Measurements from ENCODE around the gene PRIM1.
"Not testable (repeated sequence)": the region's sequence is repeated elsewhere in the genome, so short reads cannot be mapped to it uniquely, and the experiment has no call there.

The PRIM1 gene

DNA sequence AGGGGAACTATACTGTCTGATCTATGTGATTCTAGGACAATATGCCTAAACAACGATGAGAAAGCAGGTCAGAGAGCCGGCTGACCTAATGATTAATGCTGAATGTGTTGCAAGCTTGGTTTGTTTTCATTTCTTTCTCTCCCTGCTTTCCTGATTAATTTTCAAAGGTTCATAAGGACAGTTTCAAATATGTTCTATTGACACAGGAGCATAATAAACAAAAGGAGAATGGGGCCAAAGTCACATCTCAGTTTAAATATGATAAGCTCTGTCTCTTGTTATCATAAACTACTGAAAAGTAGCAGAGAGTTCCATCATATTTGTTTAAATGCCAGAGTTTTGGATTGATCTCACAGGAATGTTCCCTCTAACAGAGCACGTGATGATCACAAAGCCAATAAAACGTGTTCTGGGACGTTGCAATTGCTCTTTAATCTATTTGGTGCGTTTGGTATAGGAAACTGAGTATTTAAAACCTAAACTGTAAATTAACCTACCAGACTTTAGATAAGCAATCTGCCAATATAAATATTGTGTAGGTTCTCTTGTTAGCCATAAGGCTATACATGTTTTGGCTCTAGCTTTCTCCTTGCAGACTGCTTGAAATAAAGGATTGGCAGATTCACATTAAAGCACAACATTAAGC, 7.3 kb upstream of the PRIM1 start:
- H3K9me3 ChIP-seq (replicated peaks; ENCODE audit: low read length): peaks cover 7% of the 10 kb centered on the region
- no peaks in the 10 kb centered on the region for H3K4me1 ChIP-seq (ENCODE audit: control insufficient read depth, insufficient read depth, low read length)
- no peak overlapping the region for H3K9ac ChIP-seq (ENCODE audit: low read depth, low read length)
- no peaks in the 10 kb centered on the region for H3K27me3 ChIP-seq (ENCODE audit: control insufficient read depth, insufficient read depth, low read length)
- no peaks in the 10 kb centered on the region for H3K36me3 ChIP-seq (ENCODE audit: insufficient read depth, low read length)
- H3K4me3 ChIP-seq (ENCODE audit: low read length): no peak overlapping the region
- no peak overlapping the region for H3K4me2 ChIP-seq (ENCODE audit: low read length)

DNA sequence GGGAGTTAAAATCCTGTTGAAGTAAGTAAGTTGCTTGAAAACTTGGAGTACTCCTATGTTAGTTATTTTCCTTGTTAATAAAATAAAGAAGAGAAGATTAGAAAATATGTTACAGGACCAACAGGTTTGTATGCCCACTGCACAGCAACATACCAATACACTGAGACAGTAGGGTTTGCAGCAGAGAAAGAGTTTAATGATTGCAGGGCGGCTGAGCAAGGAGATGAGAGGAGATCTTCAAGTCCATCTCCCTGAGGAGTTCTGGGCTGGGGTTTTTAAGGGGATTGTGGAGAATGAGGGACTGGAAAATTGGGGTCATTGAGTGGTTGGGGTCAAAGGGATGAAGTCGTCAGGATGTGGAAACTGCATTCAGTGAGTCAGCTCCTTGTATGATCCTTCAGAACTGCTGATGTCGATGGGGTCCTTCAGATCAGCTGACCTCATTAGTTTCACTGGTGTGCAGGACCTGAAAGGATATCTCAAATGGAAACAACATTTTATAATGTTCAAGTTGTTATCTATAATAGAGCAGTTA, 6.7 kb upstream of the PRIM1 start:
- no peaks in the 10 kb centered on the region for H3K36me3 ChIP-seq (ENCODE audit: insufficient read depth, low read length)
- no peaks in the 10 kb centered on the region for H3K27me3 ChIP-seq (ENCODE audit: control insufficient read depth, insufficient read depth, low read length)
- H3K4me3 ChIP-seq (ENCODE audit: low read length): no peak overlapping the region
- peaks cover 7% of the 10 kb centered on the region for H3K9me3 ChIP-seq (replicated peaks; ENCODE audit: low read length)
- H3K4me2 ChIP-seq (ENCODE audit: low read length): no peak overlapping the region
- H3K4me1 ChIP-seq (ENCODE audit: control insufficient read depth, insufficient read depth, low read length): no peaks in the 10 kb centered on the region
- no peak overlapping the region for H3K9ac ChIP-seq (ENCODE audit: low read depth, low read length)

DNA sequence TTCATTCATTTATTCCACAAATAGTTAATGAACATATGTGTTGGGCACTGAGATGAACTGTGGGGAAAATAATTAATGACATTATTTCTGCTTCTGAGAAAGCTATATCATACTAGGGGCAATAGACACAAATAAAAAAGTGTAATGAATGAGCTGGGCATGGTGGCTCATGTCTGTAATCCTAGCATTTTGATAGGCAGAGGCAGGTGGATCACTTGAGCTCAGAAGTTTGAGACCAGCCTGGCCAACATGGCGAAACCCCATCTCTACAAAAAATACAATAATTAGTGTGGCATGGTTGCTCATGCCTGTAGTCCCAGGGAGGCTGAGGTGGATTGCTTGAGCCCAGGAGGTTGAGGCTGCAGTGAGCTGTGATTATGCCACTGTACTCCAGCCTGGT, 5.8 kb upstream of the PRIM1 start:
- H3K36me3 ChIP-seq (ENCODE audit: insufficient read depth, low read length); H3K9ac ChIP-seq (ENCODE audit: low read depth, low read length); H3K4me1 ChIP-seq (ENCODE audit: control insufficient read depth, insufficient read depth, low read length); H3K4me2 ChIP-seq (ENCODE audit: low read length); H3K9me3 ChIP-seq (replicated peaks; ENCODE audit: low read length); H3K27me3 ChIP-seq (ENCODE audit: control insufficient read depth, insufficient read depth, low read length); H3K4me3 ChIP-seq (ENCODE audit: low read length): not testable (repeated sequence)

DNA sequence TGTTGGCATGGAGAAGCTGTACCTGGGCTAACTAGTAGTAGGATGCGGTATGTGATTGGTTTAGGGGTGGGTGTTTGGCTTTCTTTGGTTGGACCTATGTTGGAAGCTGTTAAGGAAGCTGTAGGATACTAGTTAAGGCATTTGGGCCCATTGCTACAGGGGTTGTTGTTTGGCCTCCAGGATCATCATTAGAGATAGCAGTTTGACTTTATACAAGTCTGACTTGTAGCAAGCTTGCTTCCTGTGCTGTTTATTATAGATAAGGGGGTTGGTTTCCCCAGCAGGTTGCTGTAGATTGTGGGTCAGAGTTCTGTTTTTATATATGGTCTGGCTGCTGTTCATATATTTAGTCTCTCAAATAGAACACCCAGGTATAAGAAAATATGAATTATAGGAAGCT, 1.4 kb upstream of the PRIM1 start:
- no peaks in the 10 kb centered on the region for H3K9me3 ChIP-seq (replicated peaks; ENCODE audit: low read length)
- H3K27me3 ChIP-seq (ENCODE audit: control insufficient read depth, insufficient read depth, low read length): no peaks in the 10 kb centered on the region
- no peaks in the 10 kb centered on the region for H3K4me1 ChIP-seq (ENCODE audit: control insufficient read depth, insufficient read depth, low read length)
- no peaks in the 10 kb centered on the region for H3K36me3 ChIP-seq (ENCODE audit: insufficient read depth, low read length)
- H3K4me2 ChIP-seq (ENCODE audit: low read length): no peak overlapping the region
- H3K4me3 ChIP-seq (ENCODE audit: low read length): no peak overlapping the region
- no peak overlapping the region for H3K9ac ChIP-seq (ENCODE audit: low read depth, low read length)

DNA sequence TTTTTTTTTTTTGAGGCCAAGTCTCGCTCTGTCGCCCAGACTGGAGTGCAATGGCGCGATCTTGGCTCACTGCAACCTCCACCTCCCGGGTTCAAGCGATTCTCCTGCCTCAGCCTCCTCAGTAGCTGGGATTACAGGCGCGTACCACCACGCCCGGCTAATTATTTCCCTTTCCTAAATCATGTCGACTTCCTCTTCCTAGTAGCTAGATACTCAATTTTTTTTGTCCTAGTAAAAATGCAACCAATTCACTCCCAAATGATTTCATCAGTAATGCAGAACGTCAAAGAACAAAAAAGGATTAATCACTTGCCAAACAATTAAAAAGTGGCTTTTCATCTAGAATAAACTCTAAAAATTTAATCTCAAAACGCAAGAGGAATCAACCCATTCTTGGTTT, 1.5 kb downstream of the PRIM1 start:
- Histone ChIP-seq H3K4me2 (ENCODE audit: low read length) (peak overlapping the region; percentile 98), H3K9ac (ENCODE audit: low read depth, low read length) (peak overlapping the region; percentile 90)
- H3K4me1 ChIP-seq (ENCODE audit: control insufficient read depth, insufficient read depth, low read length); H3K9me3 ChIP-seq (replicated peaks; ENCODE audit: low read length); H3K4me3 ChIP-seq (ENCODE audit: low read length); H3K36me3 ChIP-seq (ENCODE audit: insufficient read depth, low read length); H3K27me3 ChIP-seq (ENCODE audit: control insufficient read depth, insufficient read depth, low read length): not testable (repeated sequence)

DNA sequence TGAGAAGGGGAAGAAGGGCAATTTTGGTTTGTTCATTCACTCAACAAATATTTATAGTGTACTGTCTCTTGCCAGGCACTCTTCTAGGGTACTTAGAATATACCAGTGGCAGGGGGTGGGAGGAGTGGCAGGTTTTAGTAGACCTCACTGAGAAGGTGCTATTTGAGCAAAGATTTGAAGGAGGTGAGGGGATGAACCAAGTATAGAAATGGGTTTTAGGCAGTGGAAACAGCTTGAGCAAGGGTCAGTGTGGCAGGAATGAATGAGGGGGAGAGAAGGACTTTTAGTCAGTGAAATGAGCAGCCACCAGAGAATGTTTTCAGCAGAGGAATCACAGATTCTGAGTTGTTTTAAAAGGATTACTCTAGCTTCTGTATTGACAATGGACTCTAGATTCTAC, 2.3 kb downstream of the PRIM1 start:
- H3K36me3 ChIP-seq (ENCODE audit: insufficient read depth, low read length): no peaks in the 10 kb centered on the region
- H3K9ac ChIP-seq (ENCODE audit: low read depth, low read length): no peak overlapping the region
- H3K4me3 ChIP-seq (ENCODE audit: low read length): no peak overlapping the region
- H3K27me3 ChIP-seq (ENCODE audit: control insufficient read depth, insufficient read depth, low read length): no peaks in the 10 kb centered on the region
- no peaks in the 10 kb centered on the region for H3K4me1 ChIP-seq (ENCODE audit: control insufficient read depth, insufficient read depth, low read length)
- H3K4me2 ChIP-seq (ENCODE audit: low read length): no peak overlapping the region
- H3K9me3 ChIP-seq (replicated peaks; ENCODE audit: low read length): no peaks in the 10 kb centered on the region

DNA sequence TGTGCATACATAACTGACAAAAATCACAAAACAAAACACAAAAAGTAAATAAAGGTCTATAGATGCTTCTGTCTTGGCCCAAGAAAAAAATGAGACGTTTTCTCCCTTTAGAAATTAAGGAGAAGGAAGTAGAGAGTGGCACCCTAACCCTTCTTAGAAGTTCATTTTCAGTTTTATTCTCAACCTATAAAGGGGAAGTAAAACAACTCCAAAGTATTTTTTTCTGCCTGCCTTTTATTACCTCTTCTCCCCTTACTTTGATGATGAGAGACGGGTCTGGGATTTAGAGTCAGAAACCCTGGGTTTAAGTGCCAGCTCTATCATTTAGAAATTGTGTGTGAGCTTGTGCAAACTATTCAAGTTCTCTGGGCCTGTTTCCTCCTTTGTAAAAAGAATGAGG, 2.8 kb downstream of the PRIM1 start:
- no peak overlapping the region for H3K4me3 ChIP-seq (ENCODE audit: low read length)
- H3K9ac ChIP-seq (ENCODE audit: low read depth, low read length): no peak overlapping the region
- no peaks in the 10 kb centered on the region for H3K4me1 ChIP-seq (ENCODE audit: control insufficient read depth, insufficient read depth, low read length)
- H3K27me3 ChIP-seq (ENCODE audit: control insufficient read depth, insufficient read depth, low read length): no peaks in the 10 kb centered on the region
- H3K36me3 ChIP-seq (ENCODE audit: insufficient read depth, low read length): no peaks in the 10 kb centered on the region
- no peak overlapping the region for H3K4me2 ChIP-seq (ENCODE audit: low read length)
- no peaks in the 10 kb centered on the region for H3K9me3 ChIP-seq (replicated peaks; ENCODE audit: low read length)

DNA sequence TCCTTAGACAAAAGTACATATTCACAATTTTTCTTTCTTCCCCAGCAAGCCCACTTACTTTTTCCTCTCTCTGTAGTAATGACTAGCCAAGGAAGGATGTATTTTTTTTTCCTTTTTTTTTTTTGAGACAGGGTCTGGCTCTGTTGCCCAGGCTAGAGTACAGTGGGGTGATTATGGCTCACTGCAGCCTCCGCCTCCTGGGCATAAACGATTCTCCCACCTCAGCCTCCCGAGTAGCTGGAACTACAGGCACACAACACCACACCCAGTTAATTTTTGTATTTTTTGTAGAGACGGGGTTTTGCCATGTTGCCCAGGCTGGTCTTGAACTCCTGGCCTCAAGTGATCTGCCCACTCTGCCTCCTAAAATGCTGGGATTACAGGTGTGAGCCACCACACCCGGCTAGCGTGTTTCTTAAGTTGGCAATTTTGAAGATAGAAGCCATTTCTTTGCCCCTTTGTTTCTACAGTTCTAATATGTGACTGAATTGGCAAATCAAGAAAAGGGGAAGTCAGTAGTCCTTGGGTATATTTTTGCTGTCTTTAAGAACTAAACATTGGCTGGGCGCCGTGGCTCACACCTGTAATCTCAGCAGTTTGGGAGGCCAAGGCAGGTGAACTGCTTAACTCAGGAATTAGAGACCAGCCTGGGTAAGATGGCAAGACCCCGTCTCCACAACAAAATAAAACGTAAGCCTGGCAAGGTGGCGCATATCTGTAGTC, 23.8 kb downstream of the PRIM1 start:
- peaks cover 4% of the 10 kb centered on the region for H3K36me3 ChIP-seq (ENCODE audit: insufficient read depth, low read length)
- no peak overlapping the region for H3K4me2 ChIP-seq (ENCODE audit: low read length)

DNA sequence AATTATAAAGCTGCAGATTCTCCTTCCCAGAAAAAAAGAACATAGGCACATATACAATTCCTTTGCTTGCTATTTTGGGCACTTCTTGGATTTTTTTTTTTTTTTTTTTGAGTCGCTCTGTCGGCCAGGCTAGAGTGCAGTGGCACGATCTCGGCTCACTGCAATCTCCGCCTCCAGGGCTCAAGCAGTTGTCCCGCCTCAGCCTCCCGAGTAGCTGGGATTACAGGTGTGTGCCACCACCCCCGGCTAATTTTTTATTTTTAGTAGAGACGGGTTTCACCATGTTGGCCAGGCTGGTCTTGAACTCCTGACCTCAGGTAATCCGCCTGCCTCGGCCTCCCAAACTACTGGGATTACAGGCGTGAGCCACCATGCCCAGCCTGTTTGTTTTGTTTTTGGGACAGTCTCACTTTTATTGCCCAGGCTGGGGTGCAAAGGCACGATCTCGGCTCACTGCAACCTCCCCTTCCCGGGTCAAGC, 25.9 kb downstream of the PRIM1 start:
- peak overlapping the region; percentile 86 for H3K4me3 ChIP-seq (ENCODE audit: low read length)
- peak overlapping the region; percentile 77 for H3K4me2 ChIP-seq (ENCODE audit: low read length)
- H3K4me1 ChIP-seq (ENCODE audit: control insufficient read depth, insufficient read depth, low read length): peaks cover 27% of the 10 kb centered on the region
- H3K9me3 ChIP-seq (replicated peaks; ENCODE audit: low read length); H3K27me3 ChIP-seq (ENCODE audit: control insufficient read depth, insufficient read depth, low read length): not testable (repeated sequence)
- H3K9ac ChIP-seq (ENCODE audit: low read depth, low read length): peak overlapping the region; percentile 99
- peaks cover 23% of the 10 kb centered on the region for H3K36me3 ChIP-seq (ENCODE audit: insufficient read depth, low read length)

More for the DNA sequence above, 23.8 kb downstream of the PRIM1 start:
- Histone ChIP-seq H3K9ac (ENCODE audit: low read depth, low read length) (no peak overlapping the region), H3K4me3 (ENCODE audit: low read length) (no peak overlapping the region), H3K9me3 (replicated peaks; ENCODE audit: low read length) (no peaks in the 10 kb centered on the region), H3K4me1 (ENCODE audit: control insufficient read depth, insufficient read depth, low read length) (peaks cover 6% of the 10 kb centered on the region), H3K27me3 (ENCODE audit: control insufficient read depth, insufficient read depth, low read length) (no peaks in the 10 kb centered on the region)

DNA sequence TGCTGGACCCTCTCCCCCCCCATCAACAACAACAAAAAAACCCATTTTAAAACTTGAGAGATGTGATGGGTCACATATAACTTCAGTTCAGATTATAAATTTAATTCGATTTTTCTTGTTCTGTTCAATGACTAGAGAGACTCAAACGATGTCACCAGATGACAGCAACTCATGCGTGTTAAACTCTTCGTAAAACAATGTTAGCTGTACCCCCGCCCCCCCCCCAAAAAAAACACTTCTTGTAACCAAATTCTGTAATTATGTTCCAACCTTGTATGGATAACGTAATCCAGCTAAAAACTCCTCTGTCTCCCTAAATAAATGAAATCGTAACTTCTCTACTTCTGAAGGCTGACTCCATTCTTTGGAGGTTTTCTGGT, 26.4 kb downstream of the PRIM1 start:
- peak overlapping the region; percentile 77 for H3K4me2 ChIP-seq (ENCODE audit: low read length)
- peak overlapping the region; percentile 99 for H3K9ac ChIP-seq (ENCODE audit: low read depth, low read length)
- H3K36me3 ChIP-seq (ENCODE audit: insufficient read depth, low read length): peaks cover 28% of the 10 kb centered on the region
- no peaks in the 10 kb centered on the region for H3K9me3 ChIP-seq (replicated peaks; ENCODE audit: low read length)
- peaks cover 30% of the 10 kb centered on the region for H3K4me1 ChIP-seq (ENCODE audit: control insufficient read depth, insufficient read depth, low read length)
- no peaks in the 10 kb centered on the region for H3K27me3 ChIP-seq (ENCODE audit: control insufficient read depth, insufficient read depth, low read length)
- peak overlapping the region; percentile 86 for H3K4me3 ChIP-seq (ENCODE audit: low read length)

DNA sequence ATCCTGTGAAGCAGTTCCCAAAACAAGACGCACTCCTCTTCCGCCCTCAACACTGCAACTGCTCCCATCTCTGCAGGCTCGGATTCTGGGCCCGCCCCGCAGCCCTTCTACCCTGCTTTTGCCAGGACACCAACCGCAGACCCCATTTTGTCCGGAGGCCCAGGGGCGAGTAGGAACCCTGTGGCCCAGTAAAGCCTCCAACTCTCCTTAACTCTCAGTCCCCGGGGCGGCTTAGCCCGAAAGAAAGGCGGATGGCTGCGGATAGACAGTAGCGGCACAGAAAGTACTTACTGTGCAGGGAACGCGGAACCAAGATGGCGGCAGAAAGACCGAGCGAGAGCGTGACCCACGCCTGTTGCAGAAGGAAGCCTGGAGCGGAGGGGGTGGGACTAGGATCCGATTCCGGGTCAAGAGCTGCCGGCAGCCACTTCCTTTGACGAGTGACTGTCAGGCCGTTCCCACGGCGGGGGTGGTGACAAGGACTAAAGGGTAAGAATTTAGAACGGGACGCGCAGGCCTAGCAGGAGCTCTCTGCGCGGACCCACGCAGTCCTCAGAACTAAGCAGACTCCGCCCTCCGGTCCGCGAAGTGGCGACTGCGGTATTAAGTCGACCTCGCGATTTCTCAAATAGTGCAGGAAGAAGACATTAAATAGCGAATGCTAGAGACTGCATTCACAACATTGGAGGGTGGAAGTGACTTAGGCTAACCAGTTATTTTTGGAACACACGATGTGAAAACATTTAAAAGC, 27.0 kb downstream of the PRIM1 start, which contains the start of gene NACA:
Gene NACA, minus strand, starts transcription at position 328 of the 751 bp plus-strand sequence. CDS start 778 bp downstream, outside the sequence.
- Histone ChIP-seq H3K27me3 (ENCODE audit: control insufficient read depth, insufficient read depth, low read length) (no peaks in the 10 kb centered on the region), H3K4me2 (ENCODE audit: low read length) (peak within 1 kb of the TSS; percentile 77), H3K4me1 (ENCODE audit: control insufficient read depth, insufficient read depth, low read length) (peaks cover 30% of the 10 kb centered on the region), H3K36me3 (ENCODE audit: insufficient read depth, low read length) (peaks cover 34% of the 10 kb centered on the region), H3K9me3 (replicated peaks; ENCODE audit: low read length) (no peaks in the 10 kb centered on the region), H3K4me3 (ENCODE audit: low read length) (peak within 1 kb of the TSS; percentile 86), H3K9ac (ENCODE audit: low read depth, low read length) (peak within 1 kb of the TSS; percentile 99)
